HFFc6 (cell line): ENCODE data around the gene EPO. TPM values are rescaled to one million over a fixed set of nuclear protein-coding genes. Genes with fewer than 3 reads are reported as not detected.
A peak's percentile ranks its signal among the peaks of the same experiment; 100 is the strongest.
"Not testable (repeated sequence)": the region's sequence is repeated elsewhere in the genome, so short reads cannot be mapped to it uniquely, and the experiment has no call there.

Experiments used
- DNase-seq: peaks from one replicate; pipeline ENCODE4 v3.0.0-alpha.2; 2018
- H3K27ac Mint-ChIP-seq: 2 replicates; pipeline ENCODE4 v1.8.0; 2020; ENCODE audit warnings: mild to moderate bottlenecking, mixed read lengths
- H3K27me3 Mint-ChIP-seq: 2 replicates; pipeline ENCODE4 v1.8.0; 2021; ENCODE audit warnings: mild to moderate bottlenecking, moderate library complexity, mixed read lengths; ENCODE audit not compliant: insufficient read depth
- H3K36me3 Mint-ChIP-seq: 2 replicates; pipeline ENCODE4 v1.8.0; 2021; ENCODE audit warnings: low read depth, mixed read lengths
- H3K4me1 Mint-ChIP-seq: 2 replicates; pipeline ENCODE4 v1.8.0; 2020; ENCODE audit warnings: low read depth, mixed read lengths
- H3K4me3 Mint-ChIP-seq: 2 replicates; pipeline ENCODE4 v1.8.0; 2020; ENCODE audit warnings: mild to moderate bottlenecking, moderate library complexity, mixed read lengths
- H3K9me3 Mint-ChIP-seq: 2 replicates; pipeline ENCODE4 v1.8.0; 2020; ENCODE audit warnings: mild to moderate bottlenecking, mixed read lengths
- total RNA-seq, 6 experiments: library from RNA; stranded (reverse); fragmentation: NEBNext Ultra II Directional; extraction: Animal tissue kit (Norgen Biotek cat#: 25700); gene quantifications; 2 replicates in 1 of 6; 3 replicates in 5 of 6; pipeline ENCODE4 v1.2.3, GENCODE V29; 2021
- TF ChIP-seq, protein P1 (sequence below): fragments of 200-600 bp; sonication (generic); IDR thresholded peaks from 2 replicates; pipeline ENCODE4 v1.5.0; 2021; ENCODE audit warnings: antibody characterized with exemption, mild to moderate bottlenecking

Gene EPO
- total RNA-seq, 6 experiments from 2014 or later, result not detected

- no peak for DNase-seq
- Mint-ChIP-seq H3K27me3 (peaks cover 6% of the 10 kb centered on the region), H3K4me3 (no peak overlapping the region), H3K4me1 (peaks cover 9% of the 10 kb centered on the region), H3K36me3 (peaks cover 6% of the 10 kb centered on the region; the same call in 1 of the 2 replicates), H3K27ac (no peak overlapping the region), H3K9me3 (no peaks in the 10 kb centered on the region)
- TF ChIP-seq, protein P1, sequence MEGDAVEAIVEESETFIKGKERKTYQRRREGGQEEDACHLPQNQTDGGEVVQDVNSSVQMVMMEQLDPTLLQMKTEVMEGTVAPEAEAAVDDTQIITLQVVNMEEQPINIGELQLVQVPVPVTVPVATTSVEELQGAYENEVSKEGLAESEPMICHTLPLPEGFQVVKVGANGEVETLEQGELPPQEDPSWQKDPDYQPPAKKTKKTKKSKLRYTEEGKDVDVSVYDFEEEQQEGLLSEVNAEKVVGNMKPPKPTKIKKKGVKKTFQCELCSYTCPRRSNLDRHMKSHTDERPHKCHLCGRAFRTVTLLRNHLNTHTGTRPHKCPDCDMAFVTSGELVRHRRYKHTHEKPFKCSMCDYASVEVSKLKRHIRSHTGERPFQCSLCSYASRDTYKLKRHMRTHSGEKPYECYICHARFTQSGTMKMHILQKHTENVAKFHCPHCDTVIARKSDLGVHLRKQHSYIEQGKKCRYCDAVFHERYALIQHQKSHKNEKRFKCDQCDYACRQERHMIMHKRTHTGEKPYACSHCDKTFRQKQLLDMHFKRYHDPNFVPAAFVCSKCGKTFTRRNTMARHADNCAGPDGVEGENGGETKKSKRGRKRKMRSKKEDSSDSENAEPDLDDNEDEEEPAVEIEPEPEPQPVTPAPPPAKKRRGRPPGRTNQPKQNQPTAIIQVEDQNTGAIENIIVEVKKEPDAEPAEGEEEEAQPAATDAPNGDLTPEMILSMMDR, result no peak
Measured at GRCh38 chr7:100711369-100711768, 8.9 kb upstream of the EPO start.

- DNase-seq, result no peak
- Mint-ChIP-seq H3K27me3 (peaks cover 18% of the 10 kb centered on the region), H3K36me3 (no peaks in the 10 kb centered on the region), H3K4me1 (no peaks in the 10 kb centered on the region), H3K9me3 (no peaks in the 10 kb centered on the region), H3K4me3 (no peak overlapping the region), H3K27ac (no peak overlapping the region)
- TF ChIP-seq, protein P1, result no peak
Measured at GRCh38 chr7:100714725-100715124, 5.5 kb upstream of the EPO start.

GRCh38 chr7:100717073-100717472, 3.2 kb upstream of the EPO start:
- not testable (repeated sequence) for H3K9me3 Mint-ChIP-seq, H3K36me3 Mint-ChIP-seq, H3K27ac Mint-ChIP-seq, H3K4me3 Mint-ChIP-seq, H3K4me1 Mint-ChIP-seq, DNase-seq
- peaks cover 37% of the 10 kb centered on the region for H3K27me3 Mint-ChIP-seq

DNA sequence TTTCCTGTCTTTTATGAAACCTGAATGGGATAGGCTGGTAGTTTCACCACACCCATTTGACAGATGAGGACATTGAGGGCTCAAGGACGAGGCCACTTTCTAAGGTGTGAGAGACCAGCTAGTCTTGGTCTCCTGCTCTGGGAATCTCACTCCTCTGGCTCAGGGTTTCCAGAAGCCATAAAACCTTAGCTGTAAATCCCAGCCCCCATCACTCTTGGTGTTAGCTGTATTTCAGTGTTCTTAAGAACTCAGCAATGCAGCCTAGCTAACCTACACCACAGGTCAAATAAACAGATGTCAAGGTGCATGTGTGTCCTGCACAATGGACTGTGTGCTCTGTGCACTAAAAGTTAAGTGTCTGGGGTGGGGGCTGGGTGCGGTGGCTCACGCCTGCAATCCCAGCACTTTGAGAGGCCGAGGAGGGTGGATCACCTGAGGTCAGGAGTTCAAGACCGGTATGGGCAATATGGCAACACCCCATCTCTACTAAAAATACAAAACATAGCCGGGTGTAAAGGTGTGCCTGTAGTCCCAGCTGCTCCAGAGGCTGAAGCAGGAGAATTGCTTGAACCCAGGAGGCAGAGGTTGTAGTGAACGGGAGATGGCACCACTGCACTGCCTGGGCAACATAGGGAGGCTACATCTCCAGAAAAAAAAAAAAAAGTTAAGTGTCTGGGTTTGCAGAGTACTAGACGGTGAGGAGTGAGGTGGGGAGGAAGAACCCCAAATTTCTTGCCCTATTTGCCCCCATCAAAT, 567 bp upstream of the EPO start:
- Mint-ChIP-seq H3K27me3 (peaks cover 46% of the 10 kb centered on the region), H3K4me1 (no peaks in the 10 kb centered on the region), H3K27ac (no peak overlapping the region), H3K36me3 (no peaks in the 10 kb centered on the region), H3K4me3 (no peak overlapping the region), H3K9me3 (no peaks in the 10 kb centered on the region)
- TF ChIP-seq, protein P1, result peak; percentile 74
- DNase-seq, result peak; percentile 48

DNA sequence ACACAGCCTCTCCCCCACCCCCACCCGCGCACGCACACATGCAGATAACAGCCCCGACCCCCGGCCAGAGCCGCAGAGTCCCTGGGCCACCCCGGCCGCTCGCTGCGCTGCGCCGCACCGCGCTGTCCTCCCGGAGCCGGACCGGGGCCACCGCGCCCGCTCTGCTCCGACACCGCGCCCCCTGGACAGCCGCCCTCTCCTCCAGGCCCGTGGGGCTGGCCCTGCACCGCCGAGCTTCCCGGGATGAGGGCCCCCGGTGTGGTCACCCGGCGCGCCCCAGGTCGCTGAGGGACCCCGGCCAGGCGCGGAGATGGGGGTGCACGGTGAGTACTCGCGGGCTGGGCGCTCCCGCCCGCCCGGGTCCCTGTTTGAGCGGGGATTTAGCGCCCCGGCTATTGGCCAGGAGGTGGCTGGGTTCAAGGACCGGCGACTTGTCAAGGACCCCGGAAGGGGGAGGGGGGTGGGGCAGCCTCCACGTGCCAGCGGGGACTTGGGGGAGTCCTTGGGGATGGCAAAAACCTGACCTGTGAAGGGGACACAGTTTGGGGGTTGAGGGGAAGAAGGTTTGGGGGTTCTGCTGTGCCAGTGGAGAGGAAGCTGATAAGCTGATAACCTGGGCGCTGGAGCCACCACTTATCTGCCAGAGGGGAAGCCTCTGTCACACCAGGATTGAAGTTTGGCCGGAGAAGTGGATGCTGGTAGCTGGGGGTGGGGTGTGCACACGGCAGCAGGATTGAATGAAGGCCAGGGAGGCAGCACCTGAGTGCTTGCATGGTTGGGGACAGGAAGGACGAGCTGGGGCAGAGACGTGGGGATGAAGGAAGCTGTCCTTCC, 620 bp downstream of the EPO start:
- TF ChIP-seq, protein P1, result no peak
- H3K9me3 Mint-ChIP-seq, result no peaks in the 10 kb centered on the region
- peaks cover 11% of the 10 kb centered on the region for H3K4me1 Mint-ChIP-seq
- no peaks in the 10 kb centered on the region for H3K36me3 Mint-ChIP-seq
- H3K27me3 Mint-ChIP-seq, result peaks cover 44% of the 10 kb centered on the region
- no peak overlapping the region for H3K27ac Mint-ChIP-seq
- no peak for DNase-seq
- H3K4me3 Mint-ChIP-seq, result no peak overlapping the region

GRCh38 chr7:100721505-100721812, 1.2 kb downstream of the EPO start:
- Mint-ChIP-seq H3K36me3 (no peaks in the 10 kb centered on the region), H3K4me3 (no peak overlapping the region), H3K27ac (no peak overlapping the region), H3K9me3 (no peaks in the 10 kb centered on the region), H3K4me1 (peaks cover 16% of the 10 kb centered on the region), H3K27me3 (peaks cover 44% of the 10 kb centered on the region)
- TF ChIP-seq, protein P1, result no peak
- no peak for DNase-seq
